Kidney glomerular epithelial cell (primary cell): ENCODE data around the gene GCG.

ENCODE experiments used
- DNase-seq: peaks from one replicate; lab custom pipeline; 2025; lab: John Stamatoyannopoulos, UW

GCG gene

DNA sequence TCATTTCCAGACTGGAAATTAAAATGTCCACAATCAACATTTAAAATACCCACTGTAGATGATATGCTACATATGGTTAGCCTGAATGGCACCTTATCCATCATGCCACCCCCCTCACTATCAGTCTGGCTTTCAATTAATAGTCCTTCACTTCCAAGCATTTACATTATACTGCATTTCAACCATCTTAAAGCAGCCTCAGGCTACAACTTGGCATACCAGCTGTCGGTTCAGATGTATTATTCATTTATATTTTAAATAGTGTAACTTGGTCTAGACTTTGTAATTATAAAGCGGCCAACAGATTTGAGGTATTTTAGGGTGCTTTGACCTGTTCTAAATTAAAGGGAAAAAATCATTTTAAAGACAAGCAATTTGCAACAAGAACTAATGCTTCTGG is 2.6 kb downstream of the GCG start:
- no peak for DNase-seq

- DNase-seq, result no peak
Measured at GRCh38 chr2:162148956-162149355, 3.1 kb downstream of the GCG start.

DNA sequence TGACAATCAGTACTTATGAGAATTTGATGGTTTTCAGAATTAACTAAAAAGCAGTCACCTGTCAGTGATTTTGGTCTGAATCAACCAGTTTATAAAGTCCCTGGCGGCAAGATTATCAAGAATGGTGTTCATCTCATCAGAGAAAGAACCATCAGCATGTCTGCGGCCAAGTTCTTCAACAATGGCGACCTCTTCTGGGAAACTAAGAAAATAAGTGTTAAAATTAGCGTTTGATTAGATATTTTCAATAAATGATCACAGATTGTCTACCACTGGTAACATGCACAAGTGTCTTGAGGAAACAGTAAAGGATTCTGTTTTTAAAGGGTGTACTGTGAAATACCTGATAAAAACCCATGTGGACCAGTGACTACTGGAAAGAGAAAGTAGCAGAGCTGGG is 8.1 kb downstream of the GCG start:
- DNase-seq, result no peak

DNA sequence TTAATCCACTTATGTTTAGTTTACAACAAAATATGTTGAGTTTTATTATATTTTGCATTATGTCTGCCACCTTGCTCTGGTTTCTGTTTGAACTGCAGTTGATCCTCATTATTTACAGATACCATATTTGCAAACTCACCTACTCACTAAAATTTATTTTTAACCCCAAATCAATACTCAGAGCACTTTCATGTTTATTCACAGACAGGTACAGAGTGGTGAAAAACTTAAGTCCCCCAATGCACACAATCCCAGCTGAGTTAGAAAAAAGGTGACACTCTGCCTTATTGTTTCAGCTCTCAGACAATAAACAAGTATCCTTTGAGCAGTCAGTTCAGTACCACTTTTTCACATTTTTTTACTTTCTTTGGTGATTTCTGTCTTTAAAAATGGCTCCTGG is 13.7 kb downstream of the GCG start:
- no peak for DNase-seq

DNA sequence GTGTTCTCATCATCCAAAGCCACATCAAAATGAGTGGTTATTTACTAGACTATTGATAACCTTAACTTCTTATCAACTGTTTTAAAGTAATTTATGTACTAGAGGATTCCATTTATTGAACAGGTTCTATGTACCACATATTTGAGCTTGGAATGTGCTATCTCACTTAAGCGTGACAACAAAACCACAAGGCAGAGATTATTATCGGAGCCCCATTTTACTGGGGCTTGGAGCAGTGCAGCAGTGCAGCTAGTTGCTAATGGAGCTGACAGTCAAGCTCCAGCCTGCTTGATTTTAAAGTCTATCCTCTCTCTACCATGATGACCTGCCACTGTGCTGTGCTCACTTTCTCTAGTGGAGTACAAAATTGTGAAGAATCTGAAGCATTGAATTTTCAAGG is 24.6 kb downstream of the GCG start:
- DNase-seq, result no peak

DNA sequence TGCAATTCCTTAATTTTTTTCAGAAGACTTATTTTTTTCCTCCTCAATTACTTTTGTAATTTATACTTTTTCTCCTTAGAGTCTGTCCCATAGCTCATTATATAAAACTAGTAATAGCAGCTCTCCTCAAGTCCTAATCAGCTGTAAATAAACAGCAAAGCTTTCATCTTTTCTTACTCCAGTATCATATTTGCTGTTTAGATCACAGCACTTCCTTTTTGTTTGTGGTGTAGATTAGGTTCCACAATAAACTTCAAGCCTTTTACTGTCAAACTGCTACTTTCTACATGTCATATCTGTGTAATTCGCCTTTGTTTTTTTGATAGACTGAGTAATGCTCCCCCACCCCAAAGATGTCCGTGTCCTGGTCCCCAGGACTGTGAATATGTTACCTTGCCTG is 25.5 kb downstream of the GCG start:
- DNase-seq, result no peak

DNA sequence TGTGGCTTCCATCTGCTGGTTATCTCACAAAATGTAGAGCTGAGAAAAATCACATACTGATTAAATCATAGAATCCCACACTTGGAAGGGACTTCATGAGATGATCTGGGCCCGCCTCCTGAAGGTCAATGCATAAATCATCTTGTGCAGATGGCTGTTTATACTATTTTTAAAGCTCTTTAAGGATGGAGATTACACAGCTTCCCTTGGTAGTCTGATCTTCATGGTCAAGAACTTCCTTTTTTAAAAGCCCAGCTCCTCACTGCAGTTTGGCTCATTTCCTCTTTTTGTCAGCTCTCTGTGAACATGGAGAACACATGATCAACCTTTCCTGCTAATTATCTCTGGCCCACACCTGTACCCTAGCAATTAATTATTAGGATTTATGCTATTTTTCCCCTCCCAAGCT is 25.9 kb downstream of the GCG start:
- DNase-seq, result no peak

GRCh38 chr2:162125138-162125537 is 26.9 kb downstream of the GCG start:
- DNase-seq, result peak; percentile 82

DNA sequence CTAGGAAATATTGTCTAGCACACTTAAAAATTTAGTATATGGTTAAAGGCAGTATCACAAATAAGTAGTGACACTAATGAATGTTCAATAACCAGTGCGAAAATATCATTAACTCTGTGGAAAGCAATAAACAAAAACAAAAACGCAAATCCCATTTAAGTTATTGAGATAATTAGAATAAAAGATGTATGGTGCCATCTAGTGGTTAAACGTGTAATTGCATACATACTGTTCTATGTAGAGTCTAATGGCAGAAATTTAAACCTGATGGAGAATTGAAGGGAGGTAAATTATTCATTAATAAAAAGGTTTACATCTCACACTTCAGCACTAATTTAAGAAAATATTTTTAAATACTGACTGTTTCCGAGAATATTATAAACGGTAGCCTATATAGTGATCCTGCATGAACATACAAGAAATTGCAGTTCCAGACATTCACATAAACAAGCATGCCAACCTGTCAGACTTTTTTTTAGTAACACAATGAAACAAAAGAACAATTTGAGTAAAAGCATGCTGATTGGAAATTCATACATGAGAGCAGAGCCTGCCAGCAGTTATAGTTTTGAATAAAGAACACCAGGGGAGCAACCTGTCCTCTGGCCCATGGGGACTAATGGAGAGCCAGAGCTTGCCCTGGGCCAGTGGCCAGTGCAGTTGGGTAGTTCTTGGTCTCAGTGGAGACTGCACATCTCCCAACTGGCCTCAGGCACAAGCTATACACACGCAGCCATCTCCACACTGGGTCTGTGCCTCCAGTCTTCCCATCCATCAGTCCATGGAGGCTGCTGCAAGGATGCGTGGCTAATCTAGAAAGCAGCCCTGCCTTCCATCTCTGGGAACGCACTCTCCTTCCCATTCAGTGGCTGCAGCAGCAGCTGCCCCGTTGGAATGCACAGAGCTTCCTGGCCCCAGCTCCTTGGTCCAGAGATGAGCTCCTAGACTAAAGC is 28.0 kb downstream of the GCG start:
- peak; percentile 37 for DNase-seq

DNA sequence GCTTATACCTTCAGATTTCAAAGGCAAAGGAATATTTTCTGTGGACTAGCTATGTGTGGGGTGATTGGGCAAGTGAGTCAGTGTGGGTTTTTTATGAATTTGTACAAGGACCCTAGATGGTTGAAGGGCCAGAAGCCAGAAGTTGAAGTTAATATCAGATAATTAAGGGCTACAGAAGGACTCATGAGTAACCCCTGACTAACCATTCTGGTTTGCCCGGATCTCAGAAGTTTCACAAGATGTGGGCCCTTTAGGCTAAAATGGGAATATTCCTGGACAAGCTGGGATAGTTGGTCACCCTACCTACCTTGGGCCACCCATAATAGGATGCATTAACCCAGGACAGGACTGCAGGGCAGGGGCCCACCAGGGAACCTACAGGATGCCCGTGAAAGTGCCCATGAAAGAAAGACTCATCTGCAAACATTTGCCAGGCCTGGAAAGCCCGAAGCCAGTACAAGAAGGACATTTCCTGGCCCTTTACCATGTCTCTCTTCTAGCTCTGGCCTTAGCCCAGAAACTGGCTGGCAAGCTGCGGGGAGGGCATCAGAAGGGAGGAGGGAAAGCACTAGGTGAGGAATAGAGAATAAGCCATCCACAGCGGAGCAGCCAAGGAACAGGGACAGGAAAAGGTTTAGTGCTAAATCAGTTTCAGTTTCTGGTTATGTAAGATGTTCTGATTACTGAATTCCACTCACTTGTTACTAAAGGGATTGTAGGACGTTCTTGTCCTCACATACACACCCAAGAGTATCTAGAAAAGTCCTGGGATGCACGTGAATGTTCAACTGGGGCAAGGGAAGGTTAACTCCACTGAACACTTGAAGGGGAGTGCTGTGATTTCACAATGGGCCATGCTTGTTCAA is 33.6 kb downstream of the GCG start:
- no peak for DNase-seq

DNA sequence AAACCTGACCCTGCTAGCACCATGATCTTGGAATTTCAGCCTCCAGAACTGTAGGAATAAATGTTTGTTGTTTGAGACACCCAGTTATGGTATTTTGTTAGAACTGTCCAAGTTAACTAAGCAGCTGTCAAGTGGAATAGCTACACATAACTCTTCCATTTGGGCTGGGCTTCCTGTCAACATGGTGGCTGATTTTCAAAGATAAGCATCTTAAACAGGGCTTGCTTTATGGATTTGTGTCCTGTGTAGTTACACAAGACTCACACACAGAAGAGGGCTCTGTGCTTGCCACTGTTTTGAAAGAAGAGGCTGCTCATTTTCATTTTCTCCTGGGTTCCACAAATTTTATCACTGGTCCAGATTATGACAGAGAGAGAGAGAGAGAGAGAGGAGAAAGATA is 35.7 kb downstream of the GCG start:
- no peak for DNase-seq

GRCh38 chr2:162115076-162115475 is 37.0 kb downstream of the GCG start:
- DNase-seq, result no peak

DNA sequence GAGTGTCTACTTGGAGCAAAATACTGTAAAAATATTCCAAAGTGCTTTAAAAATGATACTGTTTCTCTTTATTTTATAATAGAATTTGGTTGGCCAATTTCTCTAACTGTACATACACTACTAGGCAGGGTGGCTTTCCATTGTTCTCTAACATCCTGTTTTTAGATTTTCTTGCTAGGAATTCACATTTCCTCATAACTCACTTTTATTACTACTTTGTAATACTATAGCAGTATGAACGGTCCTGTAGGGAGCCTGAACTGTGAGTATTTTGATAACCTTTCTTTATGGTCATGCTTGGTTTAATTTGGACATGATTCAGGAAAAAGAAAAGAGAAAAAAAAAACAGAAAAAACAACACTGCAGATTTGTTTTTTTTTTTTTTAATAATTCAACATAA is 37.8 kb downstream of the GCG start:
- peak; percentile 48 for DNase-seq

- peak; percentile 69 for DNase-seq
Measured at GRCh38 chr2:162113776-162114168, 38.3 kb downstream of the GCG start.

GRCh38 chr2:162113088-162113775 is 38.8 kb downstream of the GCG start:
- no peak for DNase-seq

DNA sequence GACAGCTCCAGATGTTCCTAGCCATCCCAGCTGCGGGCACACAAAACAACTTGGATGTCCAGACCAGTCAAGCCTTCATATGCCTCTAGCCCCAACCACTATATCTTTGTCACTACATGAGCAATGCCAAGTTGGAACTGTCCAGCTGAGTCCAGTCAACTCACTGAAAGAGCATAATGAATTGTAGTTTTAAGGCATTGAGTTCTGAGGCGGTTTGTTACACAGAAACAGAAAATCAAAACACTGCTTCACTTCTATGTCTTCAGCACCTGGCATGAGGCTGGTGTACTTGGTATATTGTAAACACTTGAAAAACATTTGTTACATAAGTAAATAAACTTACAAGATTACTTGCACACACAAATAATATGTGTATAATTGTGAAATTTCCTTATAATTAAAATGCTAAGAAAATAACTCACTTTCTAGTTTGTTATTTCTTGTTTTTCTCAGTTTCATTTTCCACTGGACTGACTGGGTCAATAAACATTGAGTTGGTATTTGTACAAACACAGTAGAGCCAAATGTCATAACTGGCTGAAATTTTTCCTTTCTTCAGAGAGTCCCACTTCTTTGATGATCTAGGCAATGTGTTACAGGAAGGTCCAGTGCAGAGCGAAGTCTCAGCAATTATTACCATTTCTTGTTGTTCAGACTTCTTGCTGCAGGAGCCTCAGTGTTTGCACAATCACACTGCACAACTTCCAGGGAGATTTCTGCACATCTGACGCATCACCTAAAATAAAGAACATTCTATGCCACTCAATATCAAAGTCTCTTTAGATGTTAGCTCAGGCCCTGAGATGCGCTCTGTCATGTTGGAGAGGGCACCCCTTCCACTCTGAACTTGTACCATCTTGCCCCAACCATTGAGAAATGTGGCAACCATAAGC is 39.8 kb downstream of the GCG start:
- DNase-seq, result no peak

DNA sequence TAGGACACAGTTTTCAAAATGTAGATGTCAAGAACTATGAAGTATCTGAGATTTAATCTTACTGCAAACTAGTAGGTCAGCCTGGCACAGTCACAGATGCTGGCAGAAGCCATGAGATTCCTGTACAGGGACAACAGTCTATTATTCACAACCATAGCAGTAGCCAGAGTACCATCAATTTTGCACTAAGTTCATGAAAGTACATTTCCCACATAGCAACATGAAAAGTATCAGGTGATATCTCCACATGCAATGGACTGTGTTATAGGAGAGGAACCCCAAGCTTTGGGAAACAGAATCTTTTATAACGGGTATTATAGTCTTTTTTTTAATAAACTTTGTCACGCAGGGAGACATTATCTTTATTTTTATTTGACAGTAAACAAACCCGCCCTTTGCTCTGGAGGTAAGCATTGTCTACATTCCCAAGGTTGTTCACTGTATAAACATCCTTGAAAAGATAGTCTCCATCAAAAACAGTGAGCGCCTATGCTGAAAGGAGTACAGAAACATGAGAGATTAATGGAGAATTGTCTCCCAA is 44.6 kb downstream of the GCG start:
- DNase-seq, result no peak

GRCh38 chr2:162106746-162107145 is 45.3 kb downstream of the GCG start:
- DNase-seq, result no peak

DNA sequence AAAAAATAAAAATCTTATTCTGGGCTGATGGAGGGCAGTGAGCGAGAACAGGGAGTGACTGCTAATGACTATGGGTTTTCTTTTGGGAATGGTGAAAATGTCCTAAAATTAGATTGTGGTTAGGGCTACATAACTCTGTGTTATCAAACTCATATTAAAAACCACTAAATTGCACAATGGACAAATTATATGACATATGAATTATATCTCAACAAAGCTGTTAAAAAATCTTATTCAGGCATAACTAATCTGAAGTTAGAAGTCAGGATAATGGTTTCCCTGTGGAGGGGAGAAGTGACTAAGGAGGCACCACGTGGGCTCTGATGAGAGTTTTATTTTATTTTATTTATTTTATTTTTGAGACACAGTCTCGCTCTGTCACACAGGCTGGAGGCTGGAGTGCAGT is 45.9 kb downstream of the GCG start:
- DNase-seq, result peak; percentile 96

GRCh38 chr2:162103443-162104009 is 48.5 kb downstream of the GCG start:
- DNase-seq, result no peak

DNA sequence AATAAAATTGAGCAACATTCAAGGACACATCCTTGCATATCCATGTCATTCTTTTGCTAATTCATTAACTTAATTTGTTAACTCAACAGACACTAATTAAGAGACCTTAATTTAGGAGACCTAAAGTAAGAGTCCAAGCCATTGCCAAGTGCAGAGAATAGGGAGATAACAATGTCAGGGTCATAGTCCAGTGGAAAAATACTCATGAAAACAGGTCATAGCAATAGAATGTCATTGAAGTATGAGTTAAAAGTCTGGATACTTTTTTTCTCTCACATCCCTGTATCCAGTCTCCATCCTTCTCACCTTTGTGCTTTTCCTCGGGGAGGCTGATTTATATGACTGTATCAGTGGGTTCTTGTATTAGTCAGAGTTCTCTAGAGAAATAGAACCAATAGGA is 51.5 kb downstream of the GCG start:
- DNase-seq, result no peak
